Measurements from ENCODE around the gene C1QTNF7. TPM values are rescaled to one million over a fixed set of nuclear protein-coding genes. Genes with fewer than 3 reads are reported as not detected.

Gene C1QTNF7
- total RNA-seq, 1 donor from 2014 or later = not detected

DNA sequence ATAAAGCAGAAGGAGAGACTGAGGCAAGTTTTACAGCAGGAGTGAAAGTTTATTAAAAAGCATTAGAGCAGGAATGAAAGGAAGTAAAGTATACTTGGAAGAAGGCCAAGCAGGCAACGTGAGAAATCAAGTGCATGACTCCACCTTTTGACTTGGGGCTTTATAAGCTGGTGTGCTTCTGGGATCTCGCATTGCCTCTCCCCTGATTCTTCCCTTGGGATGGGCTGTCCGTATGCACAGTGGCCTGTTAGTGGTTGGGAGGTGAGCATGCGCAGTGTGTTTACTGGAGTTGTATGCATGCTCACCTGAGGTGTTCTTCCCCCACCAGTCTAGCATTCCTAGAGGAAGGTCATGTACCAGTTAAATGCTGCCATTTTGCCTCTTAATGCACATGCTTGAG, 29.1 kb upstream of the C1QTNF7 start:
- no peaks in the 10 kb centered on the region for H3K27me3 Mint-ChIP-seq (ENCODE audit: insufficient read depth)
- intact Hi-C loops (cut with micrococcal nuclease) = no loop called here
- no peaks in the 10 kb centered on the region for H3K36me3 Mint-ChIP-seq (ENCODE audit: low read depth)
- no peaks in the 10 kb centered on the region for H3K9me3 Mint-ChIP-seq
- H3K4me3 Mint-ChIP-seq = no peak overlapping the region
- H3K27ac Mint-ChIP-seq = no peak overlapping the region
- H3K4me1 Mint-ChIP-seq (ENCODE audit: low read depth) = peaks cover 16% of the 10 kb centered on the region
- no peak for DNase-seq (ENCODE audit: low spot score)

DNA sequence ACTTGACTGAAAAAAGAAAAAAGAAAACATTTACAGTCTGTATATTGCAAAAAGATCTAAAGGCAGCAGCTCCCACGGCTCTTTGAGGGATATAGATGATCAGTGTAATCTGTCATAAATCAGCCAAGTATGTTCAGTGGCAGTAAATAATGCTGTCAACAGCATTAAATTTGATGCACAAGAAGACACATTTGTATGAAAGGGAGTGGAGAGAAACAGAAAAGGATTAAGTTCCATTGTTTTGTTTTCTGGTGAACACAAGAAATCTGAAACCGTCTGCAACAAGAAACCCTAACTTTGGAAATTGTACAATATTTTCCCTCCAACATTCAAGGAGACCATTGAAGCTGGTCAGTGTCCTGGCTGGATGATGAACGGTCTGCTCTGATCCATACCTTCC, 27.6 kb upstream of the C1QTNF7 start:
- H3K27ac Mint-ChIP-seq = no peak overlapping the region
- H3K4me3 Mint-ChIP-seq = no peak overlapping the region
- intact Hi-C loops (cut with micrococcal nuclease) = loop anchor here (2.0 kb wide), 1 partner anchor 25 kb away; no protein-coding TSS in a partner anchor

DNA sequence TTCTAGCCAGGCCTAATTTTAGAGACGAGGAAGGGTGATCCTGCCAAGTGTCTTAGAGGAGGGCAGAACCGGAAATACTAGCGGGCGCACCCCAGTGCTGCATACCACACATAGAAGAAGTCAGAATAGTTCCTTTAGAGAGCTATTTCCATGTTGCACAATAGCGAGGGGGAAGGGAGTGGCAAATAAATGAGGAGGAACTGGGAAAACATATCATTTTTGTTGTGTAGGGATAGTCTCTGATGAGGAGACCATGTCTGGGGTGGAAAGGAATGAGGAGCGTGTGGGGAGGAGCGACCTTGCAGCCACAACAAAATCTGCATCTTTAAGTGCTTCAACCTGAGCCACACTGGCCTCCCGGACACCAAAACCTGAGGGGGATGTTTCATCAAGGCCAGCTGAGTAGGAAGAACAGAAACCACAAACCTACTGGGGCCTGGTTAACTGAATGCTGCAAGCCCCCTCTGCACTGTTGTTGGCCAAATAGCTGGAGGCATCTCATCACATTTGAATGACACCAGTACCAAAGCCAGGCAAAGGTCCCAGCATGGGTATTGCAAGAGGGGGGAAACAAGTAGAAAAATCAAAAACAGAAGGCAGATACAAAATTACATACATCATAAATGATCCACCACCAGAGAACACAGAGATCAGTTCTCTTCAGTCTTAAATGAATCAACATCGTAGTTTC, 26.7 kb upstream of the C1QTNF7 start:
- peak overlapping the region; percentile 32 for H3K27ac Mint-ChIP-seq
- peaks cover under 1% of the 10 kb centered on the region for H3K27me3 Mint-ChIP-seq (ENCODE audit: insufficient read depth)
- no peaks in the 10 kb centered on the region for H3K9me3 Mint-ChIP-seq
- H3K4me1 Mint-ChIP-seq (ENCODE audit: low read depth) = peaks cover 16% of the 10 kb centered on the region
- H3K36me3 Mint-ChIP-seq (ENCODE audit: low read depth) = no peaks in the 10 kb centered on the region
- no peak for DNase-seq (ENCODE audit: low spot score)
- peak overlapping the region; percentile 62 for H3K4me3 Mint-ChIP-seq
- intact Hi-C loops (cut with micrococcal nuclease) = loop anchor here (2.0 kb wide), 1 partner anchor 24 kb away; no protein-coding TSS in a partner anchor

More for the DNA sequence above, 27.6 kb upstream of the C1QTNF7 start:
- DNase-seq (ENCODE audit: low spot score) = no peak
- H3K27me3 Mint-ChIP-seq (ENCODE audit: insufficient read depth) = no peaks in the 10 kb centered on the region
- H3K36me3 Mint-ChIP-seq (ENCODE audit: low read depth) = no peaks in the 10 kb centered on the region
- H3K4me1 Mint-ChIP-seq (ENCODE audit: low read depth) = peaks cover 16% of the 10 kb centered on the region
- H3K9me3 Mint-ChIP-seq = no peaks in the 10 kb centered on the region

DNA sequence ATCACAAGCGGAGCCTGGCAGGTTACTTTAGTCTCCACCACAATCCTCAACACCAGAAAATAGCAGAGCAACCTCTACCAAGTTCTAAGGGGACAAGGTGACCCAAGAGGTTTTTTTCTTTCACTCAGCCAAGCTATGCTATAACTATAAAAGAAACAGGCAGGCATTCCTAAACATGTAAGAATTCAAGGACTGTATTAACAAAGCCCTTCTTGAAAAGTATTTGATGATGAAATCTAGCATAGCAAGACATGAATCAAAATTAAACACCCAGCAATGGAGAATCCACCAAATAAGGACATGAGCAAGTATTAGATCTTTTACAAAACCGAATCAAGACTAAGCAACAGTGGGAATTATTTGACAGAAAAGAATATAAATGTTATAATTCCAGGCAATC, 25.7 kb upstream of the C1QTNF7 start:
- H3K4me3 Mint-ChIP-seq = no peak overlapping the region
- no peak for DNase-seq (ENCODE audit: low spot score)
- H3K9me3 Mint-ChIP-seq = no peaks in the 10 kb centered on the region
- intact Hi-C loops (cut with micrococcal nuclease) = no loop called here
- peaks cover 2% of the 10 kb centered on the region for H3K27me3 Mint-ChIP-seq (ENCODE audit: insufficient read depth)
- H3K4me1 Mint-ChIP-seq (ENCODE audit: low read depth) = peaks cover 16% of the 10 kb centered on the region
- H3K27ac Mint-ChIP-seq = no peak overlapping the region
- no peaks in the 10 kb centered on the region for H3K36me3 Mint-ChIP-seq (ENCODE audit: low read depth)

DNA sequence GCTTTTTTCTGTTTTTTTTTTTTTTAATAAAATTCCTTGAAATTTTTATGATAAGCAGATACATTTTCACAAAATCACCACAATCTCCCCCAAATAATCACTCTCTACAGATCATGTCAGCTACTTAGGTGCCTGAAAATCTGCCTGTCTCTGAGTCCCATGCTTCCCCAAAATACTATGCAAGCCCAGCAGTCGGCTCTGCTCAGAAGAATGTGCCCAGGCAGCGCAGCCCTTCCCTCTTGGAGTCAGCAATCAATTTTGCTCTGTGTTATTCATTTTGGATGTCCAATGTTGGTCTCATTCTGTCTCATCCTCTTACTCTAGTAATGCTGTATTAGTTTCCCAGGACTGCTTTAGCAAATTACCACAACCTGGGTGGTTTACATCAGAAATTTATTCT, 24.9 kb upstream of the C1QTNF7 start:
- H3K27ac Mint-ChIP-seq = no peak overlapping the region
- intact Hi-C loops (cut with micrococcal nuclease) = no loop called here
- H3K27me3 Mint-ChIP-seq (ENCODE audit: insufficient read depth) = peaks cover 2% of the 10 kb centered on the region
- peaks cover 16% of the 10 kb centered on the region for H3K4me1 Mint-ChIP-seq (ENCODE audit: low read depth)
- H3K4me3 Mint-ChIP-seq = no peak overlapping the region
- DNase-seq (ENCODE audit: low spot score) = no peak
- H3K9me3 Mint-ChIP-seq = no peaks in the 10 kb centered on the region
- no peaks in the 10 kb centered on the region for H3K36me3 Mint-ChIP-seq (ENCODE audit: low read depth)

DNA sequence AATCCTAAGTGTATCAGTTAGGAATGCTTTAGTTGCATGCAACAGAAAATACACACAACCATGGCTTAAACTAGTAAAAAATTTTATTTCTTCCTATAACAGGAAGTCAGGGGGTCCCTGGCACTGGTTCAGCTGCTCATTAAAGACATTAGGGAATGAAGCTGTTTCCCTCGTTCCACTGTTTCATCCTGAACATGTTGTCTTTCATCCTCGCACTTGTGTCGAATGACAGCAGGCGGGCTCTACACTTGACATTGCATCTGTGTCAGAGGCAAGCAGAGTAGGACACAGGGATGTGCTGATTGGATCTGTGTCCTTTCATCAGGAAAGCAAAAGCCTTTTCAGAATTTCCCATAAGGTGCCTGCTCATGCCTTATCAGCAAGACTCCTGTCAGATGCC, 22.8 kb upstream of the C1QTNF7 start:
- intact Hi-C loops (cut with micrococcal nuclease) = no loop called here
- no peak overlapping the region for H3K27ac Mint-ChIP-seq
- no peaks in the 10 kb centered on the region for H3K36me3 Mint-ChIP-seq (ENCODE audit: low read depth)
- peaks cover 2% of the 10 kb centered on the region for H3K27me3 Mint-ChIP-seq (ENCODE audit: insufficient read depth)
- no peak overlapping the region for H3K4me3 Mint-ChIP-seq
- DNase-seq (ENCODE audit: low spot score) = no peak
- no peaks in the 10 kb centered on the region for H3K9me3 Mint-ChIP-seq
- H3K4me1 Mint-ChIP-seq (ENCODE audit: low read depth) = peaks cover 16% of the 10 kb centered on the region

DNA sequence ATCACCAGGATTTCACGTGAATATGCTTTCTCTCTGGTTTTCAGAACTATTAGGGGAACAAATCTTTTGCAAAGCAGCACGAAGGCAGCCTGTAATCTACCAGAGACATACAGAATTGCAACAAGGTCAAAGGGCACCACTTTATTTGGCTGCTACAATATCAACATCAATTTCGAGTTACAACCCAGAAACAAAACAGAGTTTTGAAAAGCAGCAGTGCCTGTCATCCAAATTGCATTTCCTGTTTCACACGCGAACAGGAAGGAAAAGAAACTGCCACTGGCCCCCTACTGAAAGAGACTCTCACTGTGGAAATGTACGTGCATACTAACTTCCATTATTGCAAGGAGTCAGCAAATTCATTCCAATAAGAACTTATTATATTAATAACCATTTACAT, 17.1 kb upstream of the C1QTNF7 start:
- Mint-ChIP-seq H3K36me3 (ENCODE audit: low read depth) (no peaks in the 10 kb centered on the region), H3K4me3 (no peak overlapping the region), H3K27me3 (ENCODE audit: insufficient read depth) (peaks cover 2% of the 10 kb centered on the region), H3K27ac (no peak overlapping the region), H3K4me1 (ENCODE audit: low read depth) (peaks cover 24% of the 10 kb centered on the region), H3K9me3 (no peaks in the 10 kb centered on the region)
- intact Hi-C loops (cut with micrococcal nuclease) = no loop called here
- no peak for DNase-seq (ENCODE audit: low spot score)

DNA sequence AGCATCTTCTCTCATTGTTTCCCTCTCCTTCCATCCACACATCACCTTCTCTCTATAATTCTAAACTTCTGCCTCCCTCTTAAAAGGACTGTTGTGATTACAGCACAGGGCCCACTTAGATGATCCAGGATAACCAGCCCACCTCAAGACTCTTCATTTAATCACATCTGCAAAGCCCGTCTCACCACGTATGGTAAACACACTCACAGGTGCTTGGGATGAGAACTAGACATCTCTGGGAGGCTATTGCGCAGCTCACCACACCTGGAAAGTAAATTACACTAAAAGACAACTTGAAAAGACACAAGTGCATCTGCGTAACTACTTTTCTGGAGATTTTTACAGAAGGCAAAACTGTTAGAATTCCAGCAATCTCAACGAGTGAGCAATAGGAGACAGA, 15.4 kb upstream of the C1QTNF7 start:
- Mint-ChIP-seq H3K4me1 (ENCODE audit: low read depth) (peaks cover 24% of the 10 kb centered on the region), H3K4me3 (no peak overlapping the region), H3K36me3 (ENCODE audit: low read depth) (no peaks in the 10 kb centered on the region), H3K9me3 (no peaks in the 10 kb centered on the region), H3K27ac (no peak overlapping the region), H3K27me3 (ENCODE audit: insufficient read depth) (no peaks in the 10 kb centered on the region)
- intact Hi-C loops (cut with micrococcal nuclease) = no loop called here
- no peak for DNase-seq (ENCODE audit: low spot score)

DNA sequence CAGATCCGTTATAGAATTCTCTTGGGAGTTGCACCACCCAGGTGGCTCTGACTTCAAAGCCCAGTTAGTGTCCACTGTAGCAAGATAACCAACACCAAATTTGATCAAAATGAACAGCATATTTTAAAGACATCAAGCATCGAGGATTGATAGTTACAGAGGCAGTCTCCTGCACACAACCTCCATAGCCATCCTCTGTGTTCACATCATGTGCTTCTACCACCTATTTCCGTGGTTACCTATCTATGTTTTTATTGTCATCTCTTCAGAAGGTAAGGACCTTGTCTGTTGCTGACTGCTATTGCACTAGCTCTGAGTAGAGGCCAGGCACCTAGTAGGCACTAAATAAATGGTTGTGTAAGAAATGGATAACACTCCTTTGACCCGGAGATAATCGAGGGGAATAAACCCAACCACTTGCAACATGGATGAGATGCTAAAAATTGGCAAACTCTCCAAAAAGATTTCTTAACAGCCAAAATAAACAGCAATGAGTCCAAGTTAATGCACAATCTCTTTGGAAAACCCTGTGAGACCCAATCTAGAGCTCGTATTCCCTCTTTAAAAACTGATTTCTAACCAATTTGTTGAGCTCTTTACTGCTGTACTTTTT, 14.7 kb upstream of the C1QTNF7 start:
- no peaks in the 10 kb centered on the region for H3K9me3 Mint-ChIP-seq
- peaks cover 24% of the 10 kb centered on the region for H3K4me1 Mint-ChIP-seq (ENCODE audit: low read depth)
- DNase-seq (ENCODE audit: low spot score) = no peak
- H3K4me3 Mint-ChIP-seq = no peak overlapping the region
- no peaks in the 10 kb centered on the region for H3K27me3 Mint-ChIP-seq (ENCODE audit: insufficient read depth)
- H3K27ac Mint-ChIP-seq = no peak overlapping the region
- H3K36me3 Mint-ChIP-seq (ENCODE audit: low read depth) = no peaks in the 10 kb centered on the region
- intact Hi-C loops (cut with micrococcal nuclease) = no loop called here

DNA sequence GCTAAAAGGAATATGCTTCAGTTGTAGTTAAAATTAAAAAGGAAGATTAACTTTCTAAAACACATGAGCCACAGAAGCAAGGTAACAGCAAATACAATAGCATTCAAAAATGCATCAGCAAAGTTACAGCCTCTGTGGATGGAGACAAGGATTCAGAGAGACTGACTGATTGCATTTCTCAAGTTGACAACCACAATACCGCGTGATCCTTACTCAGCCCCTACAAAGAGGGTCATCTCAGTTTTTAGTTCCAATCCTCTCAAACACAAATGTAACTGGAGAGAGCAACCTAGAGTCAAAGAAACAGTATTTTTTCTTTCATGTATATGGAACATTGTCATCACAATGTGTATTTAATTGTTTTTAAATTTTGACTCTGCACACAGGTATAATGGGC, 14.2 kb upstream of the C1QTNF7 start:
- H3K4me1 Mint-ChIP-seq (ENCODE audit: low read depth) = peaks cover 24% of the 10 kb centered on the region
- intact Hi-C loops (cut with micrococcal nuclease) = no loop called here
- no peak overlapping the region for H3K27ac Mint-ChIP-seq
- no peak overlapping the region for H3K4me3 Mint-ChIP-seq
- H3K27me3 Mint-ChIP-seq (ENCODE audit: insufficient read depth) = no peaks in the 10 kb centered on the region
- H3K36me3 Mint-ChIP-seq (ENCODE audit: low read depth) = no peaks in the 10 kb centered on the region
- no peaks in the 10 kb centered on the region for H3K9me3 Mint-ChIP-seq
- DNase-seq (ENCODE audit: low spot score) = no peak

DNA sequence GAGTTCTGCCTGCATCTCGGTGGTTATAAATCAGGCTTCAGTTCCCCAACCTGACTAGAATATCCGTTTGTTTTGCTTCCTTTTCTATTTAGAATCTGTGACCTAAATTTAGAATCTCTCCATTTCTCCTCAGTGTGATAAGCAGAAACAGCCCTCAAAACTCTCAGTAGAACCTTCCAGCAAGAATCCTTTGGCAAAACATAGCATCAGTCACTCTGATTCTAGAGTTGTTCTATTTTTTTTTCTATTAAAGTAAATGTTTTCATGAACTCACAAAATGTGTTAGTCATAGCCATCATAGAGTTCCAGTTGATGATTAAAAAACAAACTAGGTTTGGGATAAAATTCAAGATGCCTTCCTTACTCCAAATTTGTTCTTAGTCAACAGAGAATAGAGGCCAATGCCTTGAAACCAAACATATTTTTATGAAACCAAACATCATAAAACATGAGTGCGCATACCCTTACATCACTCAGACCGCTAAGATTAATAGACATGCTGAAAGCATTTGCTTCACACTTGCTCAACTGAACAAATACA, 13.2 kb upstream of the C1QTNF7 start:
- no peaks in the 10 kb centered on the region for H3K27me3 Mint-ChIP-seq (ENCODE audit: insufficient read depth)
- intact Hi-C loops (cut with micrococcal nuclease) = no loop called here
- DNase-seq (ENCODE audit: low spot score) = no peak

DNA sequence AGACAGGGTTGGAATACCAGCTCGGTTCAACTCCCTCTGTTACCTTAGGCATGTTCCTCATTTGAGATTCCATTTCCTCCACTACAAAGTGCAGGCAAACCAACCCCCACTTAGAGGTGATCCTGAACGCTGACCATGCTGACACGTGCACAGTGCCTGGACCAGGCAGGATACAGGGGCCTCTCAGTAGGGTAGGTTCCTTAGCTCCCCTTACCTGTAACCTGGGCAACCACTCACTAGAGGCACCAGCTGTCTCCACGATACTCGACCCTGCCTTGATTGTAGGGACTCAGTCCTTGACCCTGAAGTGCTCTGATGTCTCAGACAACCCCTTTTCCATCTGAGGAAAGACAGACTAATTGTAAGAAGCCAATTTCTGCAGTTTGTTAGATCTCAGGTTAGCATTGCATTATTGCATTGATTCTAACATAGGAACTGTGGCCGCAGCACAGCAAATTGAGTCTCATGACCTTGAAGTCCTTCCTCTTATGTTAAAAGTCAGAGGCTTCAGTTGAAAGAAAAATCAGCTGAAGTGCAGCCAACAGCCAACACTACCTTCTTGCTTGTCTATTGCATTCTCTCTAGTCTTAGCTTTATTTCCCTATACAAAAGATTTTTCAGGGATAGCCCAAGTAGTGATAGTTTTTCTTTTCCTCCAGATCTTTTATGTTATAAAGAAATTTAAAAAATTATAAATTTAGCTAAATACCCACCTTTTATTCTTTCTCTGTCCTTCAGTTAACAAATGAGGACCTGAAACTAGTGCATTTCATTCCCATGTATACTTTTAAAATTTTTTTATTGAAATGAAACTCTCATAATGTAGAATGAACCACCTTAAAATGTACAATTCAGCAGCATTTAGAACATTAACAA, 11.2 kb upstream of the C1QTNF7 start:
- no peaks in the 10 kb centered on the region for H3K27me3 Mint-ChIP-seq (ENCODE audit: insufficient read depth)
- H3K4me1 Mint-ChIP-seq (ENCODE audit: low read depth) = peaks cover 10% of the 10 kb centered on the region
- no peak overlapping the region for H3K4me3 Mint-ChIP-seq
- no peak for DNase-seq (ENCODE audit: low spot score)
- no peak overlapping the region for H3K27ac Mint-ChIP-seq
- no peaks in the 10 kb centered on the region for H3K9me3 Mint-ChIP-seq
- no peaks in the 10 kb centered on the region for H3K36me3 Mint-ChIP-seq (ENCODE audit: low read depth)
- intact Hi-C loops (cut with micrococcal nuclease) = no loop called here

More for the DNA sequence above, 13.2 kb upstream of the C1QTNF7 start:
- Mint-ChIP-seq H3K4me1 (ENCODE audit: low read depth) (peaks cover 24% of the 10 kb centered on the region), H3K36me3 (ENCODE audit: low read depth) (no peaks in the 10 kb centered on the region), H3K4me3 (no peak overlapping the region), H3K9me3 (no peaks in the 10 kb centered on the region), H3K27ac (no peak overlapping the region)

DNA sequence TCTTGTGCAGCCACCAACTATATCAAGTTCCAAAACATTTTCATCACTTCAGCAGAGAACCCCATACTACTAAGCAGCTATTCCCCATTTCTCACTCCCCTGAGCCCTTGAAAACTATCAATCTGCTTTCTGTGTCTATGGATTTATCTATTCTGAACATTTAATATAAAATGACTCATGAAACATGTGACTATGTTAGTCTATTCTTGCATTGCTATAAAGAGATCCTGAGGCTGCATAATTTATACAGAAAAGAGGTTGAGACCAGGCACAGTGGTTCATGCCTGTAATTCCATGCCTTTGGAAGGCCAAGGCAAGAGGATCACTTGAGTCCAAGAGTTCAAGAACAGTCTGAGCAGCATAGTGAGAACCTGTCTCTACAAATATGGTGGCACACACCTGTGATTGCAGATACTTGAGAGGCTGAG, 10.6 kb upstream of the C1QTNF7 start:
- H3K36me3 Mint-ChIP-seq (ENCODE audit: low read depth) = no peaks in the 10 kb centered on the region
- H3K27ac Mint-ChIP-seq = no peak overlapping the region
- peaks cover 9% of the 10 kb centered on the region for H3K4me1 Mint-ChIP-seq (ENCODE audit: low read depth)
- no peaks in the 10 kb centered on the region for H3K9me3 Mint-ChIP-seq
- H3K27me3 Mint-ChIP-seq (ENCODE audit: insufficient read depth) = no peaks in the 10 kb centered on the region
- DNase-seq (ENCODE audit: low spot score) = no peak
- H3K4me3 Mint-ChIP-seq = no peak overlapping the region
- intact Hi-C loops (cut with micrococcal nuclease) = no loop called here
